GM18861 (cell line): ENCODE results near the gene TRPM8.
"Not testable (repeated sequence)": the region's sequence is repeated elsewhere in the genome, so short reads cannot be mapped to it uniquely, and the experiment has no call there.

Experiments
- ATAC-seq: cut with Tn5 transposase; IDR thresholded peaks from one replicate; pipeline ENCODE4 v1.9.1; 2021; ENCODE audit not compliant: unreplicated experiment

TRPM8 gene

GRCh38 chr2:233935426-233935825, 18.3 kb downstream of the TRPM8 start:
- ATAC-seq, result no peak

GRCh38 chr2:233936089-233936488, 18.9 kb downstream of the TRPM8 start:
- ATAC-seq, result no peak

- no peak for ATAC-seq
Measured at GRCh38 chr2:233938676-233939370, 21.6 kb downstream of the TRPM8 start.

- ATAC-seq, result no peak
Measured at GRCh38 chr2:233940376-233941276, 23.5 kb downstream of the TRPM8 start.

- ATAC-seq, result no peak
Measured at GRCh38 chr2:233942731-233943130, 25.6 kb downstream of the TRPM8 start.

GRCh38 chr2:233944269-233944668, 27.1 kb downstream of the TRPM8 start:
- ATAC-seq, result no peak

GRCh38 chr2:233944722-233945121, 27.5 kb downstream of the TRPM8 start:
- ATAC-seq, result no peak

GRCh38 chr2:233945146-233945545, 28.0 kb downstream of the TRPM8 start:
- no peak for ATAC-seq

GRCh38 chr2:233950078-233950825, 33.1 kb downstream of the TRPM8 start:
- no peak for ATAC-seq

- ATAC-seq, result no peak
Measured at GRCh38 chr2:233952335-233952734, 35.2 kb downstream of the TRPM8 start.

- ATAC-seq, result no peak
Measured at GRCh38 chr2:233953087-233953801, 36.1 kb downstream of the TRPM8 start.

GRCh38 chr2:233960203-233960602, 43.0 kb downstream of the TRPM8 start:
- ATAC-seq, result no peak

GRCh38 chr2:233961905-233962304, 44.7 kb downstream of the TRPM8 start:
- ATAC-seq, result no peak

- ATAC-seq, result no peak
Measured at GRCh38 chr2:233964581-233964980, 47.4 kb downstream of the TRPM8 start.

- no peak for ATAC-seq
Measured at GRCh38 chr2:233965032-233965603, 47.9 kb downstream of the TRPM8 start.

- ATAC-seq, result not testable (repeated sequence)
Measured at GRCh38 chr2:233965646-233966045, 48.5 kb downstream of the TRPM8 start.

GRCh38 chr2:233966388-233966787, 49.2 kb downstream of the TRPM8 start:
- ATAC-seq, result no peak

GRCh38 chr2:233967164-233967563, 50.0 kb downstream of the TRPM8 start:
- ATAC-seq, result no peak

GRCh38 chr2:233968556-233968955, 51.4 kb downstream of the TRPM8 start:
- ATAC-seq, result no peak

GRCh38 chr2:233972460-233972859, 55.3 kb downstream of the TRPM8 start:
- not testable (repeated sequence) for ATAC-seq
